Activated CD4-positive, alpha-beta T cell treated with anti-CD3 and anti-CD28 coated beads, Interleukin-2, amount 50 U/mL, for 48 hours (primary cell): ENCODE measurements around the gene ADA.

Source experiments
- DNase-seq, 2 experiments: peaks; one replicate each; pipeline ENCODE4 v3.0.0-alpha.2; 2020

Gene ADA

GRCh38 chr20:44643596-44644229, 7.8 kb downstream of the ADA start:
- peak; percentile 36 to 59 for DNase-seq

- DNase-seq, result no peak
Measured at GRCh38 chr20:44643154-44643519, 8.4 kb downstream of the ADA start.

- peak; percentile 34 to 40 for DNase-seq
Measured at GRCh38 chr20:44642203-44643153, 9.0 kb downstream of the ADA start.

GRCh38 chr20:44641325-44641724, 10.2 kb downstream of the ADA start:
- DNase-seq, result no peak

- no peak for DNase-seq
Measured at GRCh38 chr20:44640522-44640921, 11.0 kb downstream of the ADA start.

DNA sequence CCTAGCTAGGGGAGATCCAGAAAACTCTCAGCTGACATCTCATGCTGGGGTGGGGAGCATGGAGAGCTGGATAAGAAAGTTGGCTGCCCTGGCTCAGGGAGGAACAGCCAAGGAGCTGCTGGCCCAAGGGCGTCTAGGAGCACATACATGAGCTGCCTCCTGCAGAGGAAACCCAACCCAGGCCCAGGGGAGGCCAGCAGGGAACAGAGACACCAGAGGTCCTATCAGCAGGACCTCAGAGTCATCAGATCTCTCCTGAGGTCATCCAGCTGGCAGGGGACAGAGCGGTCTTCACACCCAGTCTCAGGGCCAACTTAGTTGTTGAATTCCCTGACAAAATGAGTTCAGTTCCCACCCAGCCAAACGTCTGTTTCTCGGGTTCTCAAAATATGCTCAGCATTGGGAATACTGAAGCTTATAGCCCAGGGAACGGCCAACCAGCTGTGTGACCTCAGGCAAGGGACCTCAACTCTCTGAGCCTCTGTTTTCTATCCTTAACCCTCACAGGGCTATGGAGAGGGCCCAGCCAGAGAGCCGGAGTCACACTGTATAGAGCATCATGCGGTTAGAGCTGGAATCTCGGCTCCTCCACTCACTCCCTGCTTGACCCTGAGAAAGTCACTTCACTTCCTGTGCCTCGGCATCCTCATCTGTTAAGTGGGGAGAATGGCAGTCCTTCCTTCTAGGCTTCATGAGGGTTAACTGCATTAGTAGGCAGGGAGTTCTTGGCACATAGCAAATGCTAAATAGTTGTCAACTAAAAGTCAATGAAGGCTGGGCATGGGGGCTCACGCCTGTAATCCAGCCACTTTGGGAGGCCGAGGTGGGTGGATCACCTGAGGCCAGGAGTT, 13.8 kb downstream of the ADA start:
- no peak for DNase-seq

DNA sequence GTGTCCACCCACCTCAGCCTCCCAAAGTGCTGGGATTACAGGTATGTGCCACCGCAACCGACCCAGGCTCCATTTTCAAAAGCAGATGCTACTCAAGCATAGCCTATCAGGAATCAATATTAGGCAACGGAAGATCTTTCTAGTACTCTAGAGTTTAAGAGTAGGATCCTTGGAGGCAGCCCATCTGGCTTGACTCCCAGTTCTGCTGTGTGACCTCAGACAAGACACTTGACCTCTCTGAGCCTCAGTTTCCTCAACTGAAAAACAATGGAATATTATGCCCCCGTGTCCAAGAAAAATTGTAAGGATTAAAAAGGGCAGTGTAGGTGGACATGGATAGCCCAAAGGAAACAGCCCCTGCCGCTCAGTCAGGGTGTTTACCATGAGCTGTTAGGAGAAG, 14.5 kb downstream of the ADA start:
- no peak for DNase-seq

- no peak for DNase-seq
Measured at GRCh38 chr20:44635877-44636276, 15.6 kb downstream of the ADA start.

DNA sequence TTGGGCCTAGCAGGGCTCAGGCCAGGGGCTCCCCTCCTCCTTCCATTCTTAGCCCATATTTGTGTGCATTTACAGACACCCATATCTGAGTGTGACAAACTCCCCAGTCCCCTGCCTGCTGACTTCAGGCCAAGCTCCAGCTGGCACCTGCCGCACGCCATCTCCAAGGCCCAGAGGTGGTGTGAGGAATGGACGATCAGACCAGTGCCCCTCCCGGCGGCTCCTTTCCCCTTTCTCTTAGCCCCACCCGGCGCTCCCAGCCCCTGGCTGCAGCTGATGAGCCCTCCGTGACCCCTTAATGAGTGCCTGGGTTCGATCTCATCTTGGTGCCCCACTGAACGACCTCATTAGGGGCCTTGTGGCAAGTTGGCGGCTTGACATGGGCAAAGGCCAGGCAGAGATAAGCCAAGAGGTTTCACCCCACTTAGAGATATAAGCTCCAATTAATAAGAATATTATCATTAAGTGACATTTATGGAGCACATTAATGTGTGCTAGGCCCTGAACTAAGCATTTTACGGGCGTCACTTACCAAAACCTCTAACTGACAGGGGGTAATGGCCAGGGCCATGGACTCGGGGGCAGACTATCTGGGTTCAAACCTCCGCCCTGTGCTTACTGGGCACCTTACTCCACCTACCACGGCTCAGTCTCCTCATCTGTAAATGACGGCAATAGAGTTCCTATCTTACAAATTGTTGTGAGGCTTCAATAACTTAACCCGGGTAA, 17.5 kb downstream of the ADA start:
- DNase-seq, result no peak

GRCh38 chr20:44633187-44633810, 18.2 kb downstream of the ADA start:
- DNase-seq, result no peak

DNA sequence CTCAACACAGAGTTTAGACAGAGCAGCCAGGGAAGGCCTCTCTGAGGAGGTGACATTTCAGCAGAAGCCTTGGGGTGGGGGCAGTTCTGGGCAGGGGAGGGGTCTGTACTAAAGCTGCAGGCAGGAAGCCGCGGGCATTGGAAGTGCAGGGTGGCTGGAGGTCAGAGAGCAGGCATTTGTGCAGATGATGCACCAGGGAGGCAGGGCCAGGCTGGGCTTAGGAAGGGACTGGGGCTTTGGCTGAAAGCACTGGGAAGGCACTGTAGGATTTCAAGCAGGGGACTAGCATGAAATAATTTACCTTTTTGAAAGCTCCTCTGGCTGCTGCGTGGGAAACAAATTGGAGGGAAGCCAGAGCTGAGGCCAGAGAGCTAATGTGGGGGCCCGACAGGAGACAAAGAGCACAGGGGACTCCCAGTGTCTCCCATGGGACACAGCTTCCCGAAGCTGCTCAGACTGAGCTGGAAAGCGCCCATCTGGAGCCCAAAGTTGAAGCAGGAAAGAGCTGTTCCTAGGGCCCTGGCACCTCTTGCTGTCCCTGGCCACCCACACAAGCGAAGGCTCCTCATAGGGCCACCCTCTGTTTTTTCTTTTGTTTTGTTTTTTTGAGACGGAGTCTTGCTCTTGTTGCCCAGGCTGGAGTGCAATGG, 19.3 kb downstream of the ADA start:
- no peak for DNase-seq

- no peak for DNase-seq
Measured at GRCh38 chr20:44630297-44630696, 21.2 kb downstream of the ADA start.

DNA sequence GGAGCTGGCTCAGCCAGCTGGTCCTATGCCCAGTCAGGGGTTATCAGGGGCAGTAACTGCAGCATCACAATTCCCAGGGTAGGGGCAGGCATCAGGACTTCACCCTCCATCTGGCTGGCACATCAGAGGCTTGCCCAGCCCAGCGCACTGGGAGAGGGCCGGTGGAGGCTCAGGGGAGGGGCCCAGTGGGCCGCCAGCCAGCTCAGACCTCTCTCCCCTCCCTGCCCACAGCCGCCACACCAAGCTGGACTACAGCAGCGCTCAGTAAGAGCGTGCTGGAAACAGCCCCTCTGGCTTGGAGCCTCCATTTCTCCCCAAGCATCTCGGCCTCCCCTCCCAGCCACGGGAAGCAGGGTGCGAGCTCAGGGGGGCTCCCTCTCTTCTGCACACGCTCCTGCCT, 22.0 kb downstream of the ADA start:
- no peak for DNase-seq

DNA sequence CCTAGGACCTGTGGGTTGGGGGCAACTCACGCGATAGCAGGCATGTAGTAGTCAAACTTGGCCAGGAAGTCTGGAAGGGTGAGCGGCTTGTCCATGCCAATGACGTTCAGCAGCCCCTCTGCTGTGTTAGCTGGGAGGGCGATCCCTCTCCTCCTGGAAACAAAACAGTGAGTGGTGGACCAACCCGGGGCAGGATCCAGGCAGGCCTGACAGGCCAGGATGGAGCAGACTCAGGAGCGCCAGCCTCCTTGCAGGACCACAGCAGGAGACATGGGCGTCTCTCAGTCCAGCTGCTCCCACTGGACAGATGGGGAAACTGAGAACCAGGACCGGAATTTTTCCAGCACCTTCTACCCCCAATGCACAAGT, 22.5 kb downstream of the ADA start:
- no peak for DNase-seq

DNA sequence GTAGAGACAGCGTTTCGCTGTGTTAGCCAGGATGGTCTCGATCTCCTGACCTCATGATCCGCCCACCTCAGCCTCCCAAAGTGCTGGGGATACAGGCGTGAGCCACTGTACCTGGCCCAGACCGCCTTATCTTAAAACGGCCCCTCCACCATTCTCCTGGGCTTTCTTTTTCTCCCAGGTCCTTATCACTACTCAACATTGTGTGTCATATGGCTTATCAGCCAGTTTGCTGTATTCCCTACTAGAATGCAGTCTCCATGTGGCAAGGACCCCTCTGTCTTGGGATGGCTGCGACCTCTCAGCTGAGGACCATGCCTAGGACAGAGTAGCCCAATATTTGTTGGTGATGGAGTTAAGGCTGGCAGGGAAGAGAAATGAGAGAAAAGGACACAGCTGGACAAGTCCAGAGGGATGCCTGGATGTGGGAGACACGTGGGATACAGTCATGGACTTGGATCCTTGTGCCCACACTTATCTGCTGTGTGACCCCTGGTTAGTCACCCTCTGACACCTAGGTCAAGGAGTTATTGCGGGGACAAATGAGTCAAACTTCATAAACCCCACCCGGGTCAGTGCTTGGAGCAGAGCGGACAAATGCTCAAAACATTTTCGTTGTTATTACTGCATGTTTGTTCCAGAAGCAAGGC, 24.0 kb downstream of the ADA start:
- DNase-seq, result no peak

DNA sequence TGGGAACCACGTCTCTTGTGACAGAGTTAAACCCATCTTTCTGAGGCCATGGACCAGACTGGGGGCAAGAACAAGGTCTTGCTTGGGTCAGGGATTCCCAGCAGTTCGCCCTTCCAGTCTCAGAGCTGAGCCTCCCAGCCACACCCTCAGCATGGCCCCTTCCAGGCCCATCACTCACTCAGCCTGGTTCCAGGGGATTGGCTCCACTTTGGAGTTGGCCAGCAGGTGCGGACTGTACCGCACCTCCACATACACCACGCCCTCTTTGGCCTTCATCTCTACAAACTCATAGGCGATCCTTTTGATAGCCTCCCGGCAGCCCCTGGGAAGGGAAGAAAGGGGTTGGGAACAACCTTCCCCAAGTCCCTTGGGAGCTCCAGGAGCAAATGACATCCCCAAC, 25.2 kb downstream of the ADA start:
- DNase-seq, result no peak

GRCh38 chr20:44625361-44625760, 26.1 kb downstream of the ADA start:
- no peak for DNase-seq

- DNase-seq, result no peak
Measured at GRCh38 chr20:44624743-44625271, 26.7 kb downstream of the ADA start.

DNA sequence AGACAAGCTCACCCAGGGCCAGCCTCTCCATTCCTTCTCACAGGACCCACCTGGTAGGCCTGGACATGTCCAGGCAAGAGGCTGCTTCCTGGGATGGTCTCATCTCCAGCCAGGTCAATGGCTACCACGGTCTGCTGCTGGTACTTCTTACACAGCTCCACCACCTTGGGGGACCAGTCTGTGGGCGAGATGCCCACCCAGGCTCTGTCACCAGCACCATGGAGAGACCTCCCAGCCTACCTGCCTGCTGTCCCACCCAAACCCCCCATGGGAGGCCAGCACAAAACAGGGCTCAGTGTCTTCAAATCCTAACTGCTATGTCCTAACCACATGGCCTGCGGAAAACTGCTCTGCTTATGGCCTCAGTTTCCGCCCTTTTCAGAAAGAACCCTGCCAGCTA, 27.3 kb downstream of the ADA start:
- DNase-seq, result no peak

DNA sequence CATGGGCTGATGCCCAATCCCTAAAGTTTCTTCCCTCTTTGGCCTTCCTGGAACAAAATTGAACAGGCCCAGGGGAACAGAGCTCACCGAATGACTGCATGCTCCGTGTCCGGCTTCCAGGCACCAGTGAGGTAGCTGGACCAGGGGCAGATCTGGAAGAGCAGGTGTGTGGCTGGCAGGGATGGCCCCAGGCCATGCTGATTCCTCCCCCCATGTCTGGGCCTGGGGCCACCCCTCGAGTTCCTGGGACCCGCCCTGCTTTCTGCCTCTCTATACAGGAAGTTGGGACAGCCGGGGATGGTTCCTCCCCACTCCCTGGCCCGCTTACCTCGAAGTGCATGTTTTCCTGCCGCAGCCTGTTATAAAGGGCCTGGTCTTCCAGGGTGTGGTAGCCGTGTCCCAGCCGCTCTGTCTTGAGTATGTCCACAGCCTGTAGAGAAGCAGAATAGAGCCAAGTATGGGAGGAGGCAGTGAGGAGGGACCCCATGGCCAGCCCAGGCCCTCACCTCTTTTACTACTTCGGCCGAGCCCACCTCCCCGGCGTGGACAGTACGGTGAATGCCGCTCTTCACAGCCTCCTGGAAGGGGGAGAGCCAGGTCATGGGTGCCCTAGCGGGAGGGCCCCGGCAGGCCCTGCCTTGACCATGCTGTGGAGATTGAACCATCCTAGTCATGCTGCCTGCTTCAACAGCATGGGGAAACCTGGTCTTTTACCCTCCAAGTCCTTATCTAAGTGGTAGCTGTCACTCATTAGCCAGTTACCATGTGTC, 28.8 kb downstream of the ADA start:
- DNase-seq, result no peak
